Neural crest cell (in vitro differentiated cells): Measurements from ENCODE around the gene RALA. TPM values are rescaled to one million over a fixed set of nuclear protein-coding genes. Genes with fewer than 3 reads are reported as not detected.
A peak's percentile ranks its signal among the peaks of the same experiment; 100 is the strongest.
"Not testable (repeated sequence)": the region's sequence is repeated elsewhere in the genome, so short reads cannot be mapped to it uniquely, and the experiment has no call there.

Source experiments
- DNase-seq: peaks from one replicate; pipeline ENCODE4 v3.0.0; 2021; ENCODE audit warnings: low read depth, mixed read lengths, low spot score
- H3K27ac Mint-ChIP-seq: one replicate; pipeline ENCODE4 v1.8.0; 2021; ENCODE audit warnings: mild to moderate bottlenecking, mixed read lengths; ENCODE audit not compliant: unreplicated experiment
- H3K27me3 Mint-ChIP-seq: 2 replicates; pipeline ENCODE4 v1.8.0; 2021; ENCODE audit warnings: low read depth, mild to moderate bottlenecking, mixed read lengths
- H3K36me3 Mint-ChIP-seq: 2 replicates; pipeline ENCODE4 v1.8.0; 2021; ENCODE audit warnings: low read depth, mild to moderate bottlenecking, mixed read lengths
- H3K4me1 Mint-ChIP-seq: 2 replicates; pipeline ENCODE4 v1.8.0; 2021; ENCODE audit warnings: mixed read lengths
- H3K4me3 Mint-ChIP-seq: one replicate; pipeline ENCODE4 v1.8.0; 2021; ENCODE audit warnings: mild to moderate bottlenecking, mixed read lengths
- H3K9me3 Mint-ChIP-seq: 2 replicates; pipeline ENCODE4 v1.8.0; 2021; ENCODE audit warnings: mixed read lengths
- CTCF ChIP-seq: fragments of 200-600 bp; sonication (generic); conservative IDR thresholded peaks from 2 replicates; pipeline ENCODE4 v1.5.0; 2021; ENCODE audit warnings: antibody characterized with exemption, mild to moderate bottlenecking
- total RNA-seq: library from RNA; stranded (reverse); gene quantifications from 2 replicates; pipeline ENCODE4 v1.2.1, GENCODE V29; 2021

RALA gene
- total RNA-seq, 1 donor from 2014 or later, result 39.2 TPM

GRCh38 chr7:39750253-39751077 lies 127.1 kb downstream of the RALA start:
- TF ChIP-seq CTCF, result no peak
- H3K4me1 Mint-ChIP-seq, result peaks cover 11% of the 10 kb centered on the region
- H3K9me3 Mint-ChIP-seq, result peaks cover 5% of the 10 kb centered on the region
- no peak overlapping the region for H3K27ac Mint-ChIP-seq
- DNase-seq, result no peak
- H3K36me3 Mint-ChIP-seq, result peaks cover 12% of the 10 kb centered on the region
- H3K4me3 Mint-ChIP-seq, result no peak overlapping the region
- H3K27me3 Mint-ChIP-seq, result no peaks in the 10 kb centered on the region

- Mint-ChIP-seq H3K36me3 (peaks cover 19% of the 10 kb centered on the region), H3K9me3 (peaks cover 12% of the 10 kb centered on the region)
- not testable (repeated sequence) for H3K27ac Mint-ChIP-seq, DNase-seq, H3K4me3 Mint-ChIP-seq, H3K4me1 Mint-ChIP-seq, H3K27me3 Mint-ChIP-seq
Measured at GRCh38 chr7:39753237-39753636, 129.9 kb downstream of the RALA start.

GRCh38 chr7:39753823-39754325 lies 130.5 kb downstream of the RALA start:
- Mint-ChIP-seq H3K9me3 (peaks cover 18% of the 10 kb centered on the region), H3K27me3 (no peaks in the 10 kb centered on the region), H3K36me3 (peaks cover 24% of the 10 kb centered on the region)

GRCh38 chr7:39754326-39755120 lies 131.2 kb downstream of the RALA start:
- Mint-ChIP-seq H3K36me3 (peaks cover 24% of the 10 kb centered on the region), H3K9me3 (peaks cover 18% of the 10 kb centered on the region), H3K4me1 (peaks cover 16% of the 10 kb centered on the region), H3K27ac (no peak overlapping the region), H3K27me3 (no peaks in the 10 kb centered on the region), H3K4me3 (no peak overlapping the region)
- TF ChIP-seq CTCF, result no peak
- DNase-seq, result no peak

More at GRCh38 chr7:39753823-39754325, 130.5 kb downstream of the RALA start:
- DNase-seq, result no peak
- H3K27ac Mint-ChIP-seq, result no peak overlapping the region
- TF ChIP-seq CTCF, result no peak
- H3K4me3 Mint-ChIP-seq, result no peak overlapping the region
- H3K4me1 Mint-ChIP-seq, result peaks cover 13% of the 10 kb centered on the region

GRCh38 chr7:39757604-39758003 lies 134.2 kb downstream of the RALA start:
- no peak for DNase-seq
- no peak for TF ChIP-seq CTCF
- Mint-ChIP-seq H3K27ac (peak overlapping the region; percentile 57), H3K4me1 (peaks cover 16% of the 10 kb centered on the region), H3K4me3 (no peak overlapping the region), H3K9me3 (peaks cover 21% of the 10 kb centered on the region), H3K36me3 (peaks cover 33% of the 10 kb centered on the region), H3K27me3 (no peaks in the 10 kb centered on the region)

Other genes with a start within 250 kb of the RALA start
- gene YAE1, start 57.2 kb upstream of the RALA start, total RNA-seq, result 42.5 and 44.0 TPM in 2 replicates